GM18508 (cell line): Measurements from ENCODE around the gene SMARCD2.
"Not testable (repeated sequence)": the region's sequence is repeated elsewhere in the genome, so short reads cannot be mapped to it uniquely, and the experiment has no call there.

Source experiments
- ATAC-seq: cut with Tn5 transposase; IDR thresholded peaks from one replicate; pipeline ENCODE4 v1.9.1; 2021; ENCODE audit warnings: moderate number of reproducible peaks; ENCODE audit not compliant: insufficient read depth, unreplicated experiment

Gene SMARCD2

DNA sequence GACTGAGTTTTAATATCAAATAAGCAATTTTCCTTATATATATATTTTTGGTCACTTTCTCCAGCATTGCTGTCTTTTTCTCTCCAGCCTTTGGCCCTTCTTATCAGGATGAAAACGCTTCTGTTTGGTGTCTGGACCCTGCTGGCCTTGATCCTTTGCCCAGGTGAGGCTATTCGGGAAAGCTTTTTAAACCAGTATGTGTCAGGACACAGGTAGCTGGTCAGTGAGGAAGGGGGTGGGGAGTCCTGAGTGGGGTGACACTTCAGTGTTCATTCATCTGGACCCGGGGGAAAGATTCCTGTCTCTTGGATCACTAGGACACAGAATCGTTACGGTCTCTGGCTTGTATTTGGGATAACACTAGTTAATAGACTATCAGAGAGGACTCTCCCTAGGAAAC, 12.2 kb upstream of the SMARCD2 start:
- ATAC-seq, result no peak

DNA sequence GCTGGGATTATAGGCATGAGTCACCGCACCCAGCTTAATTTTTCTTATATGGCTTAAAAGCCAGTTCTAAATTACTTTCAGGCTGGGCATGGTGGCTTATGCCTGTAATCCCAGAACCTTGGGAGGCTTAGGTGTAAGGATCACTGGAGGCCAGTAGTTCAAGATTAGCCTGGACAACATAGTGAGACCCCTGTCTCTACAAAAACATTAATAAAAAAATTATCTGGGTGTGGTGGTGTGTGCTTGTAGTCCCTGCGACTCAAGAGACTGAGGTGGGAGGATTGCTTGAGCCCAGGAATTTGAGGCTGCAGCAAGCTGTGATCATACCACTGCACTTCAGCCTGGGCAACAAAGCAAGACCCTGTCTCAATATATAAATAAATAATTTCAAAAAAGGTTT, 10.8 kb upstream of the SMARCD2 start:
- no peak for ATAC-seq

DNA sequence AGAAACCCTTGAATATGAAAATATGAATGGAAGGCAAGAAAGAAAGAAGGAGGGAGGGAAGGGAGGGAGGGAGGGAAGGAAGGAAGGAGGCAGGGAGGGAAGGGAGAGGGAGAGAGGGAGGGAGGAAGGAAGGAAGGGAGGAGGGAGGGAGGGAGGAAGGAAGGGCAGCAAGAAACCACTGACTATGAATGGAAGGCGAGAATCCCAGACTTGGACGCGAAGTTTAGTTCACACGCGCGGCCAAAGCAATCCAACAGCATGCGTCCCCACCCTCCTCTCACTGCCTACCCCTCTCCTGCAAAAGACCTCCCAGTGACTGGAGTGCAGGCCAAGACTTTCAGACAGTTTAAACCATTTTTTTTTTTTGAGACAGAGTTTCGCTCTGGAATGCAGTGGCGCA, 7.9 kb upstream of the SMARCD2 start:
- ATAC-seq, result no peak

DNA sequence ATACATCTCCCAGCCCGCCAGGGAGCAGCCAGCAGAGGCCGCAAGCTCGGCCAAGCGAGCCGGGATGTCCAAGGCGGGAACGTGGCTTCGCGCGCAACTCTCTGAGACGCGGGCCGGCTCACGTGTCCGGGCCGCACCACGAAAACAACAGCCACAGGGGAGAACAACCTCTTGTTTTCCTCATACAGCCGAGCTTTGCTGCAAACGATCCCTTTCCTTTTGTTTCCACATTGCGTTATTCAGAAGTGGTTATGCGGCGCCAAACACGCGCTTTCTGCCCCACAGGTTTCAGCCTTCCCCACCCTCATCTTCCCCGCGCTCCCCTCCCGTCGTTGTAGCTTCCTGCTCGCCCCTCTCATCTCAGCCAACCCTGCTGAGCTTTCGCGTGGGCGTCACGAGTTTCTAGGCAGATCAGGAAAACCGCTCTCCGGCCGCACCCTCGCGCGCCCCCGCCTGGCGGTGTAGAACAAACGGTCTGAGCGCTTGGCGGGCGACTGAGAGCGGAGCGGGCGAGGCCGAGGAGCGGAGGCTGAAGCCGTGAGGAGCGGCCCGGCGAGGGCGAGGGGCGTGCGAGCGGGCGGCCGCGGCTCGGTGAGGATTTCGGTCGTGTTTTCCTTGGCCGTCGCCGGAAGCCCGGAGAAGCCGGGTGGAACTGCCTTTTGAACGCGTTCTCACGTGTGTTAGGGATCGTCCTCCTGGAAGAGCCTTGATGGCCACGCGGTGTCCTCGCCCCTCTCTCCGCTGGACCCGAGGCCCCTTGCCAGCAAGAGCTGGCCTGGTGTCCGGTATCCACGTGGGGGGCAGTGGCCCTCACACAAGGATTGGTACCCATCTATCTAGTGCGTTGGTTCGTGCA, 6.6 kb upstream of the SMARCD2 start:
- no peak for ATAC-seq

DNA sequence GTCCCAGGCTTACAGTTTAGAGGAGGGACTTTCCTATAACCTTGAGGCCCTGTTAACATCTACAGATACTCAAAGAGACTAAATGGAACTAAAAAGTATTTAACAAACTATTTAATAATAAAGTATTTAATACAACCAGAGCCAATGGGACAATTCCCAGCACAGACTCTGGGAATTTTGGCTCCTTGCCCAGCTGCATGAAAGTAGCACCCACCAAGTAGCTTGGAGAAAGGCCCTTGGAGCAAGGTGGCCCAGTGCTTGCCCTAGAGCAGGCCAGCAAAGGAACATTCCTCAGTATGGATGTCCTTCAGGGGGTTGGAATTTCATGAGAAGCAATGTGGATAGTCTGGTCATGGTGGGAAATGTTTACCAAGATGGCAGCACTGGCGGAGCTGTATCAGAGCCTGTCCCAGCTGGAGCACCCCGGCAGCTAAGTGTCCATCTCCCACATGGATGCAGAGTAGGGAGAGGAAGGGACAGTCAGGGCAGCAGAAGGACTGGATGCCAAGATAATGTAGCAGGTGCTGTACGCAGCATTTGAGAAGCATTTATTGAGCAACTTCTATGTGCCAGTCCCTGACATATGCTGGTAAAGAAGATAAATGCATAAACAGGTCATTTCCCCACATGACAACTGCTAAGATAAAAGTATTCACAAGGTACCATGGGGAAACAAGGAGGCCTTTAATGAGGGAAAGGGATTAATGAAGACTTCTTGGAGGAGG, 5.2 kb upstream of the SMARCD2 start:
- no peak for ATAC-seq

DNA sequence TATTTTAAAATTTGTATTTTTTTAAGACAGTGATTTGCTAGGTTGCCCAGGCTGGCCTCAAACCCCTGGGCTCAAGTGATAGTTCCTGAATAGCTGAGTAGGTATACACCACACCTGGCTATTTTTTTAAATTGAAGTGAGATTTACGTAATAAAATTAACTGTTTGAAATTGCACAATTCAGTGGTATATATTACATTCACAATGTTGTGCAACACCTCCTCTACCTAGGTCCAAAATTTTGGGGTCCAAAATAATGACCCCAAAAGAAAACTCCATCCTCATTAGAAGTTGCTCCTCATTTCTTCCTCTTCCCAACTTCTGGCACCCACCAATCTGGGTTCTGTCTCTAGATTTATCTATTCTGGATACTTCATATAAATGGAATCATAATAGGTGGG, 3.0 kb upstream of the SMARCD2 start:
- ATAC-seq, result no peak

DNA sequence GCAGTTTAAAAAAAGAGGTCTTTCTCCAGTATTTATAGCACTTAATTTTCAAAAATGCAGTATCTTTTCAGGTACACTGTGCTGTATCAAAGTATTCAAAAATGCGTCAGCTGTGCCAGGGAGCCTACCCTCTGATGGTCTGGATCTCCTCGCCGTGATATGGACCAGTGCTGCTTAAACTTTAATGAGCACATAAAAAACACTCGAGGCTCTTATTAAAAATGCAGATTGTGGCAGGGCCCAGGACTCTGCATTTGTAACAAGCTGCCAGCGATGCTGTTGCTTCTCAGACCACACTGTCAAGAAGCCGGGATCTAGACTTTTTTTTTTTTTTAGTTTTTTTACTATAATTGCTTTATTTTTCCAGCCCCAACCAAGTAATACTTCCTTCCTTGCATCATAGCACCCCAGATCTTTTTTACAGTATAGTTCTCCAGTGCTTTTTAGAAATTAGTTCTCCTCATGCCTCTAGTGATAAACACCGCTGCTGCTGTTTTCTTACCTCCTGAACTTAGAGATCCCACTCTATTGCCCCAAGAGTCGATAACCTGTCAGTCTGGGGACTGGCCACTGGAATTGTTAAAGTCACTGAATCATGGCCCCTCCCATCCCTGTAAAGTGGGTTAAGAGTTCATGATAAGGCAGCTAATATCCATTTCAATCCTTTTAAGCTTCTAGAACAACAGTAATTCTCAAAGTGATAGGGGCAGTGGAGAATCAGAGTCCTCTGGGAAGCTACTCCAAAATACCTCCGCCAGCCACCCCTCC, 1.6 kb upstream of the SMARCD2 start:
- no peak for ATAC-seq

DNA sequence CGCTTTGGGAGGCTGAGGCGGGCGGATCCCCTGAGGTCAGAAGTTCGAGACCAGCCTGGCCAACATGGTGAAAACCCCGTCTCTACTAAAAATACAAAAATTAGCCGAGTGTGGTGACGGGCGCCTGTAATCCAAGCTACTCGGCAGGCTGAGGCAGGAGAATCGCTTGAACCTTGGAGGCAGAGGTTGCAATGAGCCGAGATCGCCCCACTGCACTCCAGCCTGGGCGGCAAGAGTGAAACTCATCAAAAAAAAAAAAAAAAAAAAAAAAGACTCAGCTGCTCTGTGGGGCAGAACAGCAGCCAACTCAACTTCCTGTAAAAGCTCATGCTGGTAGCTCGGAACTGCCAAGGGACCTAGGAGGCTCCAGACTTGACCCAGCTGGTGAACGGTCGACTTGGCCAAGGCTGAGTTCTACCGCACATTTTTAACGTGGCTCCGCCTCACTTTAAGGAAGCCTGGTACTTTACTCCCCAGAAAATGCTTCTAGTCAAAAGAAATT, 953 bp upstream of the SMARCD2 start:
- ATAC-seq, result not testable (repeated sequence)

DNA sequence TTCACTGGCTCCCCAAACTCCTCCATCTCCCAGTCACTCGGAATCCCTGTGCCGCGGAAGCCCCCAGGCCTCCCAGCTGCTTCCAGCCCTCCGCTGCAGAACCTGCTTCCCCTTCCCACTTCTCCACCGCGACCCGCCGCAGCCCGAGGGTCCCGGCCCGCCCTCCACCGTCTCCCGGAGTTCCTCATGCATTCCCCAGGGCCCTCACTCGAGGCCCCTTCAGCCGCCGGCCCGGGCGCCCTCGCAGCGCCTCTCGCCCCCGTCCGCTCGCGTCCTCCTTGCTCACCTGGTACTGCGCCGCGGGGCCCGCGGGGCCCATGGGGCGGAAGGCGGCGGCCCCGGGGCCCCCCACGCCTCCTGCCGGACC, 329 bp downstream of the SMARCD2 start:
- no peak for ATAC-seq

DNA sequence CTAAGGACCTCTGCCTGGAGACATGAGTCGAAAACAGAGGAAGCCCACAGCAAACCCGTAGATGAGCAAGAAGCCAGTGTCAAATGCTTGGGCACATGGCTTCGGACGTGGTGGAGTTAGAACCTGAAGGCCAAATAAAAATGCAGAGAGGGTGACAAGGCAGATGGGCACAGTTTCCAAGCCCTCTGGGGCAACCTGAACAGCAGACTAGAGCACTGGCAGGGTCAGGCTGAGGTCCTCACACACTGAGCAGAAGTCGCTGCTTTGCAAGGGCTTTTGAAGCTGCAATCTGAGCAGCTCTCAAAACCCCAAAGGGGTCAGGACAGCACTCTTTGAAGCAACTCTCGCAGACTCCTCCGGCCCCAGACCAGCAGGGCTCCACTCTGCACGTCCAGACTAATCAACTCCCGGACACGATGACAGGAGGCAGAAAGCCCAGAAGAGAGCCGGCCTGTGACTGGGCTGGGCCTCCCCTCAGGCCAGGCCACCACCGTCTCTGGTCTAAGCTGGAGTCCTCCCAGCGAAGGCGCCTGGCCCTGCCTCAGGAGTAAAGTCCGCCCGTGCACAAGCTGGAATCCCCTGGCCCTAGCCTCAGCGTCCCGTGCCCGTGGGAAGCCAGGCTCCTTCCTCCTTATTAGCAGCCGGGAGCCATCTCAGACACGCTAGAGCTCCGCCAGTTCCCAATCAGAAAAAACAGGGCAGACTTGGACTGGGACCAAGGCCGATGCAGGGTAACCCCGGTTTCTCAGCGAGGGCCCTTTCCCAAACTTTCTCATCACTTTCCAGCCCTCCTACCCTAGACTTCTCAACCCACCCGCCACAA, 924 bp downstream of the SMARCD2 start:
- no peak for ATAC-seq

DNA sequence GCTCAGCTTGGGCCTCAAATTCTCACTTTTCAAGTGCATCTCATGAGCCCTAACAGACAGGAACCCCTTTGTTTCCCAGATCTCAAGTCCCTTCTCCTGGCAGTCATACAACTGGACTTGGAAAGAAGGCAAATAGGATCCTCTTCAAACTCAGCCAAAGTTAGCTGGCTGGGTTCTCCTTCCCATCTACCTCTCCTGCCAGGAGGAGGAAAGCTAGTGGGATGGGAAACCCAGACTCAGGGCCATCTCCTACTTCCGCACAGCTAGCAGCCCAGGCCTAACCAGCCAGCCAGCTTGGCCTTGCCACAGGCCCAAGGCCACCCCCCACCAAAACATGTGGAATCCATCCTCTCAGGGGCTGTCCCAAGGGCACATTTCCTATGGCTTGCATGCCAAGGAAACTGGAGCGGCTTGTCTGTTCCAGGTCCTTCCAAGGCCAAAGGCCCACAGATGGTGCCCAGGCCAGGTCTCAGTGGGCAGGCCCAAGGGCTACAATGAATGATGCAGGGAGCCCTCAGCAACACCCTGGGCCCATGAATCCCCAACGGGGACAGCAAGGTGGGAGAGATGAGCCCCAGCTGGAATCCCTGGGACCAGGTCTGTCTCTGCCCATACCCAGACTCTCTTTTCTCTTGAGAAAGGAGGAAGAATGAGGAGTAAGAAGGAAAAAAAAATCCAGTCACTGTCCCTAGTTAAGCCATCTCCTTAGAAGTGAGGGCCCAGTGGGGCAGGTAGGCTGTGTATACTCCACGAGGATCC, 1.7 kb downstream of the SMARCD2 start:
- no peak for ATAC-seq

DNA sequence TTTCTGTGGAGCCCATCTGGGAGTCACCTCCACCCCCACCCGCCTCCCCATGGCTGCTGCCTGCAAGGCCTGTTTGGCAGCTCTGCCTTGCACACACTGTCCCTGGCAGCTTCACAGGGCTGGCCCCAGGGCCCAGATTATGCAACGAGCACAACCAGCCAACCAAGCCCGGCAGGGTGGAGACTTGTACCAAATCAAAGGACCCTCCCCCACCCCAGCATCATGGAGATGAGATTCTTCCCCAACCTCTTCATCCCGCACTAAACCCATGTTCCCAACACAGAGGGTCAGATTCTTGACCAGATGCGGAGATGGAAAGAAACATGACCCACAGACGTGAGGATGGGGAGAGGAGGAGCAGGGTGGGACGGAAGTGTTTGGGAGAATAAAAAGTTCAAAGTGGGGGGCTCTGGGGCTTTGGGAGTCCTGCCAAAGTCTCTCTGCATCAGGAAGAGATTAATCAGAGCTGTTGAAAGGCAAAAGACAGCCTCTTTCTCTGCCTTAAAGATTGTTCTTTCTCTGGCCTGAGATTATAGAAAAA, 3.8 kb downstream of the SMARCD2 start:
- no peak for ATAC-seq

DNA sequence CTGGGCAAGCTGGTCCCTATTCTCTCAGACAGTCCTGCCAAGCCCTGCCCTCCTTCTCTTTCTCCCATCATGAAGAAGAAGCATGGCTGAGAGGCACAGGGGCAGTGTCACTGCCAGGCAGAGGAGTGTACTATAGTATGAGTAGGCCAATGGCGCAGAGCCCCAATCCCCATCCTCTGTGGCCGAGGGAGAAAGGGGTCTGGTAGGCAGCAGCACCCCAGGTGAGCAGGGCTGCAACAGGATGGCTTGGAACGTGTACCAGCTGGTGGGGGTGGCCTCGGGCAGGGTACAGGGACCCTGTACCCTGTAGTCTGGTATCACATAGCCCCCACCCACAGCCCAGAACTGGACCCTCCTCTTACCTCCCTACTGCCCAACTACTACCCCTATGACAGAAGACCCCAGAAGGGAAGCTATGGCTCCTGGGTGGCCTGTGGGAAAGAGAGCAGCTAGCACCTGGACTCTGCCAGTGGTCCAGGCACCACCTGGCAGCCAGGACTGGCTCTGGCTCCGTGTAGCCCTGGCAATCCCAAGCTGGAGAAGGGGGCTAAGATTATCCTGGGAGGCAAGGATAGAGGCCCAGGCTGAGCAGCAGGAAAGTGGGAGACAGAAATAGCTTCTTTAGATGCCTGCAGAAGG, 4.4 kb downstream of the SMARCD2 start:
- ATAC-seq, result no peak

DNA sequence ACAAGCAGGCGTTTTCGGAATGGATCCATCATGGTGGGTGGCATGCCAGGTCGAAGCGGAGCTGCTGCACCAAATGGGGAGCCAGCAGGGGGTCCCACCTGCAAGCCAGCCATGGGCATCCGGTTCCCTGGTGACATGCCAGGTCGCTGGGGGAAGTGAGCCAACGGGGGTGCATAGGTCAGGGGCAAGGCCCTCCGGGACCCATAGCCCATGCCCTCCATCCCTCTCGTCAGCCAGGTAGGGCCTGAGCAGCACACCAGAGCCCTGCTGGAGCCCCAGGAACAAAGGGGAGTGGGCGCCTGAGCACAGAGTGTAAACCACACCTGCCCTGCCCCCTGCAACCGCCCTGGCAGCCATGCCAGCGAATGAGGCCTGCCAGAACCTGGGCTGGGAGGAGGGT, 5.0 kb downstream of the SMARCD2 start:
- ATAC-seq, result no peak

DNA sequence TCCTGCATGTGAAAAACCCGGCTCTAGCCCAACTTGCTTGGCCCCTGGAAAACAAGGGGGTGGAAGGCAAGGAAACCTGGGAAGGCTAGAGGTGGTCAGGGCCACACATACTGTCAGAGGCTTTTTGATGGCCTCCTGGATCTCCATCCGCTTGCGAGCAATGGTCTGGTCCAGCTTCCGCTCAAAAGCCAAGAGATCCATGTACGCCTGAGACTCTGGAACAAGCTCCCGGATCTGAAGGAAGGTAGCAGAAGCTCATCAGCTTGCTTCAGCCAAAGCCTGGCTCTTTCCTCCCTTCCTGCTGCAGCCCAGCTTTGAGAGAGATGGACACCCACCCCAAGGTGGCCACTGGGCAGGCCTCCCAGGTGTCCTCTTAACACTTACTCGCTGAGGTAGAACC, 5.7 kb downstream of the SMARCD2 start:
- ATAC-seq, result no peak

DNA sequence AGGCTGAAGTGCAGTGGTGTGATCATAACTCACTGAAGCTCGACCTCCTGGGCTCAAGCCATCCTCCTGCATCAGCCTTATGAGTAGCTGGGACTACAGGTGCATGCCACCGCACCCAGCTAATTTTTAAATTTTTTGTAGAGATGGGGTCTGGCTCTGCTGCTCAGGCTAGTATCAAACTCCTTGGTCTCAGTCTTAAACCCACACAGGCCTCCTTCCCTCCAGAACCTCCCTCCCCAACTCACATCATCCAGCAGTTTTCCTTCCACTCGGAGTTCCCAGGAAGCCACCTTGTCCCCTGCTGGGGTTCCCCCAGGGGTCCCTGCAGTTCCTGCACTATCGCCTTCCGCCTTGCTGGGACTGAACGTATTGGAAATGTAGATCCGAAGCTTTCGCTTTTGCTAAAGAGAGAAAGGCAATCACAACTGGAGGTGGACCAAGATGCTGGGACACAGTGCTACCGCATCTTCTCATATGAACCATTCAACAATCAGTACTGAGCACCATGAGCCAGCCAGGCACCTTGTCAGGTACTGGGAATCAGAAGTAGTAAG, 7.2 kb downstream of the SMARCD2 start:
- no peak for ATAC-seq

DNA sequence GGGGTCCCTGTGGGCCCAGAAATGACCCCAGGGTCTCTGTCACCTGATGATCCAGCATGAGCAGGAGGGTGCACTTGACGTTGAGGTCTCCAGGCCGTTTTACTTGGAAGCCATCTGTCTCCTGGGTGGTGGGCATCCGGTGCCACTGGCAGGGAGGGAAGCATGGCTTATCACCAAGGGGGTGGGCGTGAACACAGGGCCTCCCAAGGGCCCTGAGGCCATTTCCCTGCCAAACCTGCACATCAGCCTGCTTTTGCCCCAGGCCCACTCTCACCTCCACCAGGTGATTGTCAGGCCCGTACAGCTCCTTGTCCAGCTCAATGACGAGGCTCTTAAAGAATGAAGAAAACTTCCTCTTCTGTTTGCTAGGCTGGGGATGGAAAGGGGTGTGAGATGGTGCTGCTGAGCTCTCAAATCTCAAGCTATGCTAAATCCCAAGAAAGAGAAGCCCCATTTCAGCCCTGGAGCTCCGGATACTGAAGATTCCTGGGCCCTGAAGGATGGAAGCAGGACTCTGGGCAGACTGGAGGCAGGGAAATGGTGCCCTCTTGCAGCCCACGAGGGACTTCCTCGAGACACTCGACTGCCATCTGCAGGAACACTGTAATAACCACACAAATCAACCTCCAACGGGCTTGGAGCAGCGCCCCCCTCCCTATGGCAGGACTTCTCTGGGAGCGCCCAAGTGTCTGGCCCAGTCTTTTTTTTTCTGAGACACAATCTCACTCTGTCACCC, 7.9 kb downstream of the SMARCD2 start:
- ATAC-seq, result no peak
